HCT116 (cell line): ENCODE results near the gene ITPR2.

Source experiments
- ATF3 ChIP-seq: IDR thresholded peaks from 2 replicates; pipeline ENCODE4 v1.6.1; 2012
- CEBPB ChIP-seq: IDR thresholded peaks from 2 replicates; pipeline ENCODE4 v1.6.1; 2012; ENCODE audit warnings: low read depth
- CTCF ChIP-seq, 3 experiments: fragments of 200-600 bp in 1 of 3; sonication (generic) in 1 of 3; IDR thresholded peaks in 2 of 3; conservative IDR thresholded peaks in 1 of 3; 2 replicates each; pipeline ENCODE4 v1.5.1; 2012 to 2017; ENCODE audit warnings: low read depth in 2 of 3, low read length in 2 of 3, antibody characterized with exemption in 1 of 3, borderline replicate concordance in 1 of 3, control low read depth in 1 of 3, mild to moderate bottlenecking in 1 of 3, mixed read lengths in 1 of 3, mixed run types in 1 of 3, moderate library complexity in 1 of 3; ENCODE audit not compliant: insufficient read depth in 1 of 3
- EZH2 ChIP-seq: fragments of 200-600 bp; sonication (generic); IDR thresholded peaks from 2 replicates; pipeline ENCODE4 v1.6.1; 2017; ENCODE audit warnings: antibody characterized with exemption, mixed run types
- EZH2phosphoT487 ChIP-seq: fragments of 200-600 bp; IDR thresholded peaks from 2 replicates; pipeline ENCODE4 v1.6.1; 2018; ENCODE audit warnings: antibody characterized with exemption, borderline replicate concordance
- POLR2A ChIP-seq: IDR thresholded peaks from 2 replicates; pipeline ENCODE4 v1.7.0; 2011; ENCODE audit warnings: borderline replicate concordance; ENCODE audit not compliant: insufficient read depth, insufficient read length; ENCODE audit errors: extremely low read depth
- POLR2AphosphoS5 ChIP-seq: IDR thresholded peaks from 2 replicates; pipeline ENCODE4 v1.6.1; 2011; ENCODE audit warnings: mild to moderate bottlenecking, low read depth, low read length, moderate library complexity
- SP1 ChIP-seq: IDR thresholded peaks from 2 replicates; pipeline ENCODE4 v1.6.1; 2012; ENCODE audit warnings: low read depth
- ZBTB33 ChIP-seq: IDR thresholded peaks from 2 replicates; pipeline ENCODE4 v1.6.1; 2011; ENCODE audit warnings: mild to moderate bottlenecking, low read length, moderate library complexity; ENCODE audit not compliant: insufficient replicate concordance; ENCODE audit errors: extremely low read depth

GRCh38 chr12:26871985-26872384 is 39.0 kb upstream of the ITPR2 start:
- no peak for TF ChIP-seq SP1
- TF ChIP-seq POLR2A, result no peak
- no peak for TF ChIP-seq CTCF (IDR thresholded peaks at IDR 0.05 in 2 of 3, conservative IDR thresholded peaks at IDR 0.05 in 1 of 3; ENCODE audit: borderline replicate concordance in 1 of 3, insufficient read depth in 1 of 3, low read depth in 2 of 3, low read length in 2 of 3)
- TF ChIP-seq CEBPB, result no peak
- TF ChIP-seq EZH2, result no peak
- no peak for TF ChIP-seq ATF3
- no peak for TF ChIP-seq ZBTB33
- no peak for TF ChIP-seq POLR2AphosphoS5
- no peak for TF ChIP-seq EZH2phosphoT487
